IPS DF 19.7 (cell line): ENCODE results near the gene TGM4.
A peak's percentile ranks its signal among the peaks of the same experiment; 100 is the strongest.

Experiments used
- DNase-seq: peaks from one replicate; pipeline ENCODE4 v3.0.0-alpha.2; 2013; ENCODE audit warnings: low read depth, low spot score

The TGM4 gene

DNA sequence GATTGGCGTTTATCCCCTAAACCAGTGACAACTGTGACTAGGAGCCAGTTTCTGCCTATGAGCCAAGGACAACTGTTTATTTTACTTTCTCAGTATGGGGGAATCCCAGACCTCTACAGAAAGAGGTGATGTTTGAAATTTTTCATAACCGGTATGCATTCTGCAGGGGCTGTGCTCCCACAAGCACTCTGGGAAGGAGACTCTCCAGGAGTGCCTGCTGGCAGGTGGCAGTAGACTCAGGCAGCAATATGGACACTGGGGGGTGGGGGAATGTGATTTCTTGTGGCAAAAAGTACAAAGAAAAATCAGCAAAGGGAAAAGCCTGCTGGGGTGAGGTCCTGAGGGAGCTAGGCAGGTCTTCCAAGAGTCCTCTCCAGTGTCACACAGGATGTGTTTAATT, 5.9 kb downstream of the TGM4 start:
- DNase-seq: no peak

DNA sequence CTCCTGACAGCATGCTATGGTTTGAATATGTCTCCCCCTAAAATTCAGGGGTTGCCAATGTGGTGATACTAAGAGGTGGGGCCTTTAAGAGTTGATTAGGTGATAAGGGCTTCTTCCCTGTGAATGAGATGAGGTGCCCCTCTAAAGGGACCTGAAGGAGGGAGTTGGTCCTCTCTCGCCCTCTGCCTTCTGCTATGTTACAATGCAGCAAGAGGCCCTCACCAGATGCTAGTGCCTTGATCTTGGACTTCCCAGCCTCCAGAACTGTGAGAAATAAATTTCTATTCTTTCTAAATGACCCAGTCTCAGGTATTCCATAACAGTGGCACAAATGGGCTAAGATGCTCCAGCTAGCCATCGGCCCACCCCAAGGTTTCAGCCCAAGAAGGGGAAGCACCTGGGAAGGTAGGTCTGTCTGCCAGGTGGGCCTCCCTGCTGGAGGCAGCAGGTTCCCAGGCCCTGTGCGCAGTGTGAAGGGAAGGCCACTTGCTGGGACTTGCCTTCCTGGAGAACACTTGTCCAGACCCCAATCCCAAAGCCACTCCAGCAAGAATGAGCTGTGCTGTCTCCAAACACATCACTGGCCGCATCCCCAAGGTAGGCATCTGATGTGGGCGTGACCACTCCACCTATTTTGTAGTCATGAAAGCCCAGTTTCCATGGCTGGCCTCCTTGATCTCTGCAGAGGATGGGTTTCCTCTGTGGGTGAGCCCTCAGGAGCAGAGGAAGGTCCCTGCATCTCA, 9.0 kb downstream of the TGM4 start:
- no peak for DNase-seq

DNA sequence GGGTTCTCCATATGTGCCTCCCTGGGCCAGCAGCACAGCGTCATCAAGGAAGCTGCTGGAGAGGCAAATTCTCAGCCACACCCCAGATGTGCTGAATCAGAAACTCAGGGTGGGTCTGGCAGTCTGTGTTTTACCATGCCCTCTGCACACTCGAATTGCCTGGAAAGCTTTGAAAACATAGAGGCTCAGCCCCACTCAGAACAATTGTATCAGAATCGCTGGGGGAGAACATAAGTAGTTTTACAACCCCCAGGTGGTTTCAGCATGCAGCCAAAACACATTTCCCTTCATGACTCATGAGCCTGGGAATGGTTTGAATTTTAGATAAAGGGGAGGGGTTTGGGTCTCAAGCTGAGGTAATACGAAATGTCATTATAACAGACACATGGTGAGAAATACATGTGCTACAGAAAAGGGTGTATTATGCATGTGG, 9.6 kb downstream of the TGM4 start:
- DNase-seq: no peak

DNA sequence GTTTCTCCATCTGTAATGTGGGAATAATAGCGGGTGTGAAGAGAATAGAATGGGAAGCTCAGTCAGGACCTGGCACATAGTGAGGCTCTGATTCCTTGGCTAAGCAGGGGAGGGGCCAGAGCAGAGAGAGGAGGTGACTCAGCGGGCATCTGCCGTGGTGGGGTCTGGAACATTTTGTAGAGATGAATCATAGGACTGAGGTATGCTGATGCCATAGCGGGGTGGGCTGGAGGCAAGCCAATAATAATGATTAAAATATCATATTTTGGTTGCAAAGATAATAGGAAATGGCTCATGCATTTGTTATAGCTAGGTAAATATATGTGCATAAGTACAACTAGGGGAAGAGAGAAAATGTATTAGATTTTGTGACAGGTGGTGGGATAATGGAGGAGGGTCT, 11.2 kb downstream of the TGM4 start:
- DNase-seq: no peak

DNA sequence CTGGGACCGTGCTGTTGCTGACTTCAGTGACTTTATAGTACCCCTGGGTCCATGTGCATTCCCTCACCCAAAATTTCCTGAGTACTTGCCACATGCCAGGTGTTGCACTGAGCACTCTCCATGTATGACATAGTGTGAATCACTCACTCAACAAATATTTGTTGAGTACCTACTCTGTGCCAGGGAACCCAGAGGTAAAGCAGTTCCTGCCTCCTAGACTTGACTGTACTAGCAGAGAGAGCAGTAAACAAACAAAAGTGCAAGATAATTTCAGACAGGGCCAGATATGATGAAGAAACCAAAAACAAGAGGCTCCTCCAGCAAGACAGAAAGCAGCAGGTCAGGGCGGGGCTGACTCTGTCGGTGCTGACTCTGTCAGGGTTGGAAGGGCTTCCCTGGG, 12.2 kb downstream of the TGM4 start:
- no peak for DNase-seq

DNA sequence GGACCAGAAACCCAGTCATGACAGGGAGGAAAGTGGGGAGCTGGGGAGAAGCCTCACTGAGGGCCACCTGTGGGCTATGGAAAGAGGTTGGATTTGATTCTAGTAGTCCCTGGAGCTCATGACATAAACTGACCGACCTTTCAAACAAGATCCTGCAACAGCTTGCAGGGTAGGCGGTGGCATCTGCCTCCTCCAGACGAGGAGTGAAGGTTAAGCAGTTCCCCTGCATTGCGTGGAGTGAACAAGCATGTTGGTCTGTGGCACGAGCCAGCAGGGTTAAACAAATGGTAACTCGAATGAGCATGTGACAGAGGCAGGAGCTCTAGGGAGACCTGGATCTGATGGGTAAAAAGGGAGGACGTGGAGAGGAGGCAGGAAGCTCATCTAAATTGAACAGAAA, 12.7 kb downstream of the TGM4 start:
- no peak for DNase-seq

DNA sequence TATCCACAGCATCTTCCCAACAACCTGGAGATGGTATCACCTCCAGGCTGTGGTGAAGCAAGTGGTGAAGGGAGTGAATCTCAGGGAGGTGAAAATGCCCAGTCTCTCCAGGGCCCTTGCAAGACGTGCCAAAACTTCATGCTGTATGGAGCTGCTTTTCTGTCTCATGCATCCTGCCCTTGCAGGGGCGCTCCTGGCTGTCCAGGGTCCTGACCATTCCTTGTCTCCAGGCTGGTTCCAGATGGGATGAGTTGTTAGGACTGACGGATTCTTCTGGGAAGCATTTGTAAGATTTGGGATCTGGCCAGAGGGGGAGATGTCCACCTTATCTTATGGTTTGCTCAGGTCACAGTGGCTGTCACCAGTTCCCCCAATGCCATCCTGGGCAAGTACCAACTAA, 15.8 kb downstream of the TGM4 start:
- no peak for DNase-seq

DNA sequence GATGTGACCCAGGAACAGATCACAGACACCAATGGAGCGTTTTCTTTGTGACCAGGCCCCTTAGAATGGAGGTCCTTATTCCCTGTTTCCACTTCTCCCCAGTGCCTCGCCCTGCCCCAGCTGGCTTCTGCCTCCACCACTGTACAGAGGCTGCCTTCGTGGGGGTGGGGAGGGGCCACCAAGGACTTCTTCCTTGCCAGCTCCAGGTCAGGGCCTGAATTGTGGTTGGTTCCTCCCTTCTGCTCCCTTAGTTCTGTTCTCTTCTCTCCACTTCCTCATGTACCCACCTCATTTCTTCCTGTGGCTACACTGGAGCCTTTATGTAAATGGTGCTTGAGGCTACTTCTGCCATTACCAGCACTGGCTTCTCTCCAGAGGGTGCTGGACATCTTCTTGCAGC, 16.4 kb downstream of the TGM4 start:
- no peak for DNase-seq

DNA sequence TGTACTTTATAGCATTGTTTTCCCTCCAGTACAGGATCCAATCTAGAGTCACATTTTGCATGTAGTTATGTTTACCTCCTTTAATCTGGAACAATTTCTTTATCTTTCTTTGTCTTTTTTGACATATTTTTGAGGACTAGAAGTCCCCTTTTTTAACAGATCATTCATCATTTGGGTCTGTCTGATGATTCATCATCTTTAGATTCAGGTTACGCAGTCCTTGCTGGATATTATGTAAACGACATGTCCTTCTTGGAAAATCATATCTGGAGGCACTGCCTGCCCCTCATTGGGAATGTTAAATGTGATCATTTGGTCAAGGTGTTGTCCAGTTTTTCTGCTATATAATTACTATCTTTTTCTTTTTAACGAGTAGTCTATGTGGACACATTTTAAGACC, 18.3 kb downstream of the TGM4 start:
- DNase-seq: no peak

DNA sequence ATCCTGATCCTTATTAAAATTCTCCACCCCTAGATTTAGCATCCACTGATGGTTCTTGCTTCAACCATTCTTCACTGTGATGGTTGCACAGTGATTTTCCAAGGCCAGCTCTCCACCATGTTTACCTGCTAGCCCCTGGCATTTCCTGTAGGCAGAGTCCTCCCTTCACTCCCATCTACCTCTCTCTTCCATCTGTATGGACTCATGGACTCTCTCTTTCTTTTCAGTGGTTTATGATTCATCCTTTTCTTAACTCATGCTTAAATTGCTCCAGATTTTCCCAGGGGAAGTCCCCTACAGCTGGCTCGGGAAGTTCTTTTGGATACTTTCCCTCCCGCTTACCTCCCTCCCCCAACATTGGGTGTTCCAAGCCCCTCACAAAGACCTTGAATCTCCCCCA, 18.7 kb downstream of the TGM4 start:
- no peak for DNase-seq

DNA sequence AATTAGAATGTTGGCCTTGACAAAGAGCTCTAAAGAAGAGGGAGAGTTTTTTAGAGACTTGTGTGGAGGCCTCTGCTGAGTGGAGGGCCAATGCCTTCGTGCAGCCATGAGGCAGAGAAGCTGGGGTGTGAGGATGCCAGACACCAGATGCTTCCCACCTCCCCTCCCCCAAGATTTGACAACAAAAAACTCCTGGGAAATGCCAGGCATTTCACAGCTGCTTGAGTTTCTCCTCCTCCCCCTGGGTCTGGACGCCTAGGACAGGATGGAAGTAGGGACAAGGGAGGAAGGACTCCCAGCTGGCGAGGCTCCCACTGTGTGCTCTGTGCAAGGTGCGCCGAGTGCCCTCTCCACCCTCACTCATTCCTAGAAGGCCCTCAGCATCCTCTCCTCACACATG, 20.1 kb downstream of the TGM4 start:
- DNase-seq: no peak

DNA sequence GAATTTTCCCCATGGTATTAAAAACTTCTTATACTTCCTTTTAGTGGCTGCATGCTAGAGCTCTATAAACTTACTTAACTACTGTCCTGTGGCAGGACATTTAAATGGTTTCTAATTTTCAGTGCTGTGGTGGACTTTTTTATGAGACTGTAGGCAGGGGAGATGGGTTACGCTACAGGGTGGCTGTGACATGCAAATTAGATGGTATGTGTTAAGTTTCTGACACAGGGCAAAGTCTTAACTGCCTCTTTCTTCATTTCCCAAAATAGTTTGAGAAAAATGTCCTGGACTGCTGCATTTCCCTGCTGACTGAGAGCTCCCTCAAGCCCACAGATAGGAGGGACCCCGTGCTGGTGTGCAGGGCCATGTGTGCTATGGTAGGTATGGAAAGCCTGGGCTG, 22.0 kb downstream of the TGM4 start:
- DNase-seq: no peak

DNA sequence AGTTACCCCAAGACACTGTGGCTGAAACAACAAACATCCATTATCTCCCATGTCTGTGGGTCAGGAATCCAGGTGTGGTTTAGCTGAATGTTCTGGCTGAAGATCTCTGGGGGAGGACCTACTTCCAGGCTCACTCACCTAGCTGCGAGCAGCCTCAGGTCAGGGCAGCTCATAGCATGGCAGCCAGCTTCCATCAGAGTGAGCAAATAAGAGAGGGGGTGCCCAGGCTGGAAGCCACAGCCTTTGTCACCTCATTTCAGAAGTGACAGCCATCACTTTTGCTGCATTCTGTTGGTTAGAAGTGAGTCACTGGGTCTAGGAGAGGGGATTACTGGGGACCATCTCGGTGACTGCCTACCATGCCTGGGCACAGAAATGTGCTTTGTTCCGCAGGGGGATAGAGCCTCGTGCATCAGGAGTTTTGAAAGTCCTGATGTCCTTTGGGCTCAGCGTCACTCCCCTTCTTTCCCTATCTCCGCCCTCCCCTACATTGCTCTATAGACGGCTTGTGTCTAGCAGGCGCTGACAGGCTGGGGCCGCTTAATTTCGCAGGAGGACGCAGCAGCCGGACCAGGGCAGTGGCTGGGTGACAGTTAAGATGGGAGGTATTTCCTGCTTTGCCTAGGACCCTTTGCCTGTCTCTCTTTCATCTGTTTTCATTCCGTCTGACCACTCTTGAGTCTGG, 25.4 kb downstream of the TGM4 start:
- no peak for DNase-seq

DNA sequence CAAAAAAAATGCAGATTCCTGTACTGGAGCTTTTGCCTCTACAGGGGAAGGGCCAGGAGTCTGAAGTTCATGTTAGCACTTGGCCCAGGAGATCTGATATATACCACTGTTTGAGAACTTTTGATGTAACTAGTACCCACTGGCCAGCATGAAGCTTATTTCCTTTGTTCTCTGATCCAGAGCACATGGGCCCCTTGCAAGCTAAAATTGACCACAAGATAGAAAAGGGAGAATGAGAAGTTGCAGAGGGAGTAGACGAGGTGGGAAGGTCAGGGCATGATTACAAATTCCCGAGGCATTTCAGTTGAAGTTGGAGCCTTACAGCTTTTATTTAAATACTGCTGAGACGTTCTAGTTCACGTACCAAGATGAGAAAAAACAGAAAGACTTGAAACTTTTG, 28.2 kb downstream of the TGM4 start:
- DNase-seq: no peak

DNA sequence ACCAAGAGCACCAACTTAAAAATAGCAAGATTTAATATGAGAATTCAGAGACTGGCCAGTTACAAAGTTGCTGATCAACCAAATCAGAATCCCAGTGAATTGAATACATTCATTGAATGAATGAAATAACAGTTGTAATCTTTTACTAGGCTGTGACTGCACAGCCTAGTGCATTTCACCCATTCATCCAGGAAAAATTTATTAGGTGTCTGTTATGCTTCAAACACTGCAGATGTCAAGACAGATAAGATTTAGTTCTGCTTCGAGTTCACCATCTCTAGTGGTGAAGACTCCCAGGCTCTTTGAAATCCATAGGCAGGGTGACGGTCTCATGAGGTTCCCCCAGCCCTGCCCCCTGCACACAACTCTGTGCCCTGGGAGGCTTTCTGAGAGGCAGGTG, 28.9 kb downstream of the TGM4 start:
- DNase-seq: no peak

DNA sequence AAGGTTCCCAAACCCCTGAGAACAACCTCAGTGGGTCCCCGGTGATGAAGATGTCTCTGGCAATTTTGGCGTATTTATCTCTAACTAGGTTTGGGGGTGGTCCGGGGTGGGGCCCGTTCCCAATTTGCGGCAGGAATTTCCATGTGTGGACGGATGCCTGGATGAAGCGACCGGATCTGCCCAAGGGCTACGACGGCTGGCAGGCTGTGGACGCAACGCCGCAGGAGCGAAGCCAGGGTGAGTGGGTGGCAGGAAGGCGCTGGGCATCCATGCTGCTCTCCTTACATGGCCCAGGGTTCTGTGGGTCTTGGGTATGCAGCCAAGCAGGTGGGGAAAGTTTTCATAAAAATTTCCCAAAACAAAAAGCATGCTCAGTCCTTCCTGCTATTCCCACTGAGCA, 29.3 kb downstream of the TGM4 start:
- no peak for DNase-seq

DNA sequence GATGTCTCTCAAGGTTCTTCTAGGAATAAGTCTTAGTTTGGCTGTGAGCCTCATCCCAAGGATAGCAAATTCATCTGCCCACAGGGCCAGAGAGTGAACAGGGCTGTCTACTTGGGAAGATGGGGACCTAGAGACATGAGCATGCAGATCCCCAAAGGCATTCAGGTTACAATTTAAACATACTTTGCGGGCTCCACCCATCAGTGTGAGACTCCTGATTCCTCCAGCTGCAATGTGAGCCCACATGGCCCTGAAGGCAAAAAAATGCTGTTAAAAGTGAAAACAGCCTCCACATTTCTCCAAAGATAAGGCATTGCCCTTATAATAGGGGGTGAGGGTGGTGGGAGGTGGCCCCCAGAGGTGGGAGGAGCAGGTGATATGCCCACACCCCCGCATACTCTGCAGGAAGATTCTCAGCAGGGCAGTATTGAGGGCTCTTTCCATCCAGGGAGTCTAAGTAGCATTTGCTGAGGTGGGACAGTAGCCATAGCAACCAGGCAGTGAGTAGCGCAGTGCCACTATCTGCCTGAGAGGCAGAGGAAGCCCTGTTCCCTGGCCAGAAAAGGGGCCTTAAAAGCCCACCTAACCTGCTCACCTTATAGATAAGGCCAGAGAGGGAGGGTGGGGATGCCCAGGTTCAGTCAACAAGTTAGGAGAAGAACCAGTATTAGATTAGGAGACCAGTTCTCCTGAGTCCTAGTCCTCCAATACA, 31.2 kb downstream of the TGM4 start:
- no peak for DNase-seq

DNA sequence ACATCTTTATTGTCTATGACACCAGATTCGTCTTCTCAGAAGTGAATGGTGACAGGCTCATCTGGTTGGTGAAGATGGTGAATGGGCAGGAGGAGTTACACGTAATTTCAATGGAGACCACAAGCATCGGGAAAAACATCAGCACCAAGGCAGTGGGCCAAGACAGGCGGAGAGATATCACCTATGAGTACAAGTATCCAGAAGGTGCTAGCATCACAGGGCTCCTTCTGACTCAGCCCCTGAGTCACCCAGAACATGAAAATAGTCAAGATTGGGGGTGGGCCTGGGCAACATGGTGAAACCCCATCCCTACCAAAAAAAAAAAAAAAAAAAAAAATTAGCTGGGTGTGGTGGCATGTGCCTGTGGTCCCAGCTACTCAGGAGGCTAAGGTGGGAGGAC, 32.6 kb downstream of the TGM4 start:
- no peak for DNase-seq

DNA sequence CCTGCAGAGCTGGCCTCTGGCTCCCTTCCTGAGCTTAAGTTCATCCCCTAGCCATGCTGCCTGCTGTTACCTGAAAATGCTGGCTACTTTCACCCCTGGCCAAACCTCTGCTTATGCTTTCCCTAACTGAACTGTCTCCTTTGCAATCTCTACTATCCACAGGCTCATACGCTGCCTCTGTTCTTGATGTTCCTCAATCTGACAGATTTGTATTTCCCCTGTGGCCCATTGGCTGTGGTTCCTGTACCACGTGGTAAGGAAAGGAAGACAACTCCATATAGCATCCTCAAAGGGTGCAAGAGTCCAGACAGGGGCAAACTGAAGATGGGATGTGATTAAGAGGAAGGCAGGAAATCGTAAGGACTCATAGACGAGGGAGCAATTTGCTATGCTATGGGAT, 33.2 kb downstream of the TGM4 start:
- DNase-seq: no peak

DNA sequence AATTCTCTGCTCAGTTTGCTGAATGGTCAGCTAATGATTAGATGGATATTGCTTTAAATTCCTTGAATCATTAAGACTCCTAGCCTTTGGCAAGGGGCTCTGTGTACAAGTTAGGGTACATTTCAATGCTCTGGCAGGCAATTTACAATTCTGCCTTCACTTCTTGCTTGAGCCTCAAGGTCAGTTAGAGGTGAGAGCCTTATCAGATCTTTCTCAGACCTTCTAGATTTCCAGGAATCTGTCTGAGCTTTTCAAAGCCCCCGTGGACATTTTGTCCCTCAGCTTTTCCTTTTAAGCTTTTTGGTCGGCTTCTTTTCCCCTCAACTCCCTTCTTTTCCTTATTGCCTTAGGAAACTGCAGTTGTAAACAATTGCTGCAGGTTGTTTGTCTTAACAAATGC, 34.7 kb downstream of the TGM4 start:
- DNase-seq: no peak

DNA sequence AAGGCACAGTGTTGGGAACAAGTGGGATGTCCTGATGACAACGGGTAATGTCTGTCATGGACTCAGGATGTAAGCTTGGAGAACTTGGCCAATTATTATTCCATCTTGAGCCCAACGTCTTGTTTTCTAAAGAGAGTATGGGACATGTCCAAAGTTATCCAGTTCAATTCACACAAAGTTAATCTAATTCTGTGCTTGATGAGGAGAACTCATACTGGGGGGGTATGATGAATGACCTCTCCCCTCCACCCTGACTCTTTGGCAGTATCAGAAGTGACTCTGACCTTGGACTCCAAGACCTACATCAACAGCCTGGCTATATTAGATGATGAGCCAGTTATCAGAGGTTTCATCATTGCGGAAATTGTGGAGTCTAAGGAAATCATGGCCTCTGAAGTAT, 36.3 kb downstream of the TGM4 start:
- no peak for DNase-seq

DNA sequence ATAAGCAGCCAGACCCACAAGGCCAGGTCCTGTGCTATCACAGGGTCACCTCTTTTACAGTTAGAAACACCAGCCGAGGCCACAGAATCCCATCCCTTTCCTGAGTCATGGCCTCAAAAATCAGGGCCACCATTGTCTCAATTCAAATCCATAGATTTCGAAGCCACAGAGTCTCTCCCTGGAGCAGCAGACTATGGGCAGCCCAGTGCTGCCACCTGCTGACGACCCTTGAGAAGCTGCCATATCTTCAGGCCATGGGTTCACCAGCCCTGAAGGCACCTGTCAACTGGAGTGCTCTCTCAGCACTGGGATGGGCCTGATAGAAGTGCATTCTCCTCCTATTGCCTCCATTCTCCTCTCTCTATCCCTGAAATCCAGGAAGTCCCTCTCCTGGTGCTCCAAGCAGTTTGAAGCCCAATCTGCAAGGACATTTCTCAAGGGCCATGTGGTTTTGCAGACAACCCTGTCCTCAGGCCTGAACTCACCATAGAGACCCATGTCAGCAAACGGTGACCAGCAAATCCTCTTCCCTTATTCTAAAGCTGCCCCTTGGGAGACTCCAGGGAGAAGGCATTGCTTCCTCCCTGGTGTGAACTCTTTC, 39.6 kb downstream of the TGM4 start:
- peak; percentile 50 for DNase-seq

DNA sequence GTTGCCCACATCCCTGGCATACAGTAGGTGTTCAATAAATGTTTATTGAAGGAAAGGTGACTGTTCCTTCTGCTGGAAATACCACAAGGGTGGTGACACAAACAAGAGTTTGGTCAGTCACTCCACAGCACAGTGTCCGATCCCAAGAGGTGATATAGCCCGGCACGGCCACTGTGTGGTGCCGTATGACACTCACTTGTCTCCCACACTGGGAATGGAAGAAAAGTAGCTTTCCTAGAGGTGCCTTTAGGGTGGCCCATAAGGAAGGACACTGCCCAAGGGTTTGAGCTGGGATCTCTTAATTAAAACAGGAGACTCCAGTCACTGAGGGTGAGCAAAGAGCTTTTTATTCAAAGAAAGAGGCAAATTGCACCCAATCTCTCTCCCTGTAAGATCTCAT, 40.5 kb downstream of the TGM4 start:
- DNase-seq: no peak
